NCI-H2227 (cell line): ENCODE data around the gene MYOF.

Experiments
- DNase-seq: peaks from one replicate; lab custom pipeline; 2025; ENCODE audit not compliant: unreplicated experiment; lab: John Stamatoyannopoulos, UW

MYOF gene

GRCh38 chr10:93398528-93398927 is 83.6 kb downstream of the MYOF start:
- DNase-seq = no peak

- DNase-seq = no peak
Measured at GRCh38 chr10:93397020-93397419, 85.1 kb downstream of the MYOF start.

GRCh38 chr10:93393211-93393610 is 88.9 kb downstream of the MYOF start:
- no peak for DNase-seq

GRCh38 chr10:93392121-93392520 is 90.0 kb downstream of the MYOF start:
- DNase-seq = no peak

GRCh38 chr10:93390306-93391090 is 91.6 kb downstream of the MYOF start:
- DNase-seq = no peak

GRCh38 chr10:93386631-93387369 is 95.3 kb downstream of the MYOF start:
- no peak for DNase-seq

- no peak for DNase-seq
Measured at GRCh38 chr10:93385345-93385744, 96.8 kb downstream of the MYOF start.

GRCh38 chr10:93384006-93384405 is 98.1 kb downstream of the MYOF start:
- DNase-seq = no peak

- no peak for DNase-seq
Measured at GRCh38 chr10:93383562-93383981, 98.6 kb downstream of the MYOF start.

- no peak for DNase-seq
Measured at GRCh38 chr10:93379731-93380575, 102.2 kb downstream of the MYOF start.

- no peak for DNase-seq
Measured at GRCh38 chr10:93378997-93379730, 103.0 kb downstream of the MYOF start.

- no peak for DNase-seq
Measured at GRCh38 chr10:93378039-93378438, 104.1 kb downstream of the MYOF start.

- peak; percentile 74 for DNase-seq
Measured at GRCh38 chr10:93376372-93377293, 105.5 kb downstream of the MYOF start.

- DNase-seq = no peak
Measured at GRCh38 chr10:93370961-93371360, 111.2 kb downstream of the MYOF start.

- DNase-seq = peak; percentile 12
Measured at GRCh38 chr10:93369588-93370164, 112.5 kb downstream of the MYOF start.

GRCh38 chr10:93368210-93368609 is 113.9 kb downstream of the MYOF start:
- no peak for DNase-seq

GRCh38 chr10:93367664-93368063 is 114.5 kb downstream of the MYOF start:
- DNase-seq = no peak

- no peak for DNase-seq
Measured at GRCh38 chr10:93364966-93365365, 117.2 kb downstream of the MYOF start.

GRCh38 chr10:93363891-93364648 is 118.1 kb downstream of the MYOF start:
- DNase-seq = no peak
